EH (cell line): ENCODE measurements around the gene OGN.

Source experiments
- DNase-seq: peaks from one replicate; pipeline ENCODE4 v3.0.0-alpha.2; 2015; ENCODE audit warnings: low read depth

The OGN gene, protein sequence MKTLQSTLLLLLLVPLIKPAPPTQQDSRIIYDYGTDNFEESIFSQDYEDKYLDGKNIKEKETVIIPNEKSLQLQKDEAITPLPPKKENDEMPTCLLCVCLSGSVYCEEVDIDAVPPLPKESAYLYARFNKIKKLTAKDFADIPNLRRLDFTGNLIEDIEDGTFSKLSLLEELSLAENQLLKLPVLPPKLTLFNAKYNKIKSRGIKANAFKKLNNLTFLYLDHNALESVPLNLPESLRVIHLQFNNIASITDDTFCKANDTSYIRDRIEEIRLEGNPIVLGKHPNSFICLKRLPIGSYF

DNA sequence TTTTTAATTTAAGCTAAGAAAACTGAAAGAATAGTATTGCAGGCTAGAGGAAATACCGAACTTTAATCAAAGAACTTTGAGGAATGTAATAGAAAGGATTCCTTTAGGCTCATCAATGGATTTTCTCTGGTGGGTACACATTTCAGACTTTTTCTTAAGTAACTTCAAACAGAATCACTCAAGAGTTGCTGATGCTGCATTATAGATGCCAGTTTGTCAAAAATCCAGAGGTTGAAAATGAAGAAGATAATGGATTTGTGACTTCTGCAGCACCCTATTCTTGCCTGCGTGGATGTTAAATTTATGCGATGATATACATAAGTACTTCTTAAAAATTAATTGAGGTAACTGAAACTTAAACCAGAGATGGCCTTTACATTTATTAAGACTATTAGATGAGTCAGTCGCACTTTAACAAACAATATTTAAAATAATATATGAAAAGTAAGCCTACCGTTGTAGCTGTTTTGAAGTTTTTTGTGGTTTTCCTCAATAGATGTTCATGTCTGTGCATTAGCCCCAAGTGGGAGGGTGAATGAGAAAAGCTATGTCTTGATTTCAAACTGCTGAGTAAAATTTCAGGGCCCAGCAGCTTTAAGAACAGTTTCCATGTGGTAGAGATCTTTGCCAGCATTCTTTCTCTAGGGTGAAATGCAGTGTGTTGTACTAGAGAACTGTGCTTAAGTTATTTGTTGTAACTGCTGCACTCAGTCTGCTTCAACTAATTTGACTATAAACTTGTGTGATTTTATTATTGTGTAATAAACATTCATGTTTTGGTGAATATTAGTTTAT, at the start of gene OGN:
TSS of gene OGN (minus strand) at position 537 of the 795 bp plus-strand sequence. CDS start 1,171 bp downstream, outside the sequence.
- DNase-seq: no peak

DNA sequence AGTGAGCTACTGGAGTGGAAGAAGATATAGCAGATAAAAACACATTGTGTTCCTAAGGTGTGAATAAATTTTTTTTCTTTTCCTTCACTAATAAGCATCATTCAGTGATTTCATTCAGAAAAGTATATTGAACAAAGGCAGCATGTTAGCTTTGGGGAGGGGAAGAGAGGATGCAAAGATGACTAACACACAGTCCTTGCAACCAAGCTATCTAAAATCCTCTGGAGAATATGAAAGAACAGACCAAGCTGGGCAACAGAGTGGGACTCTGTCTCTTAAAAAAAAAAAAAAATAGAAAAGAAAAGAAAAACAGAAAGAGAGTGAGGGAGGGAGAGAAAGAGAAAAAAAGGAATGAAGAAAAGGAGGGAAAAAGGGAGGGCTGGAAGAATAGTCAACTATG, 42.2 kb upstream of the OGN start:
- no peak for DNase-seq

DNA sequence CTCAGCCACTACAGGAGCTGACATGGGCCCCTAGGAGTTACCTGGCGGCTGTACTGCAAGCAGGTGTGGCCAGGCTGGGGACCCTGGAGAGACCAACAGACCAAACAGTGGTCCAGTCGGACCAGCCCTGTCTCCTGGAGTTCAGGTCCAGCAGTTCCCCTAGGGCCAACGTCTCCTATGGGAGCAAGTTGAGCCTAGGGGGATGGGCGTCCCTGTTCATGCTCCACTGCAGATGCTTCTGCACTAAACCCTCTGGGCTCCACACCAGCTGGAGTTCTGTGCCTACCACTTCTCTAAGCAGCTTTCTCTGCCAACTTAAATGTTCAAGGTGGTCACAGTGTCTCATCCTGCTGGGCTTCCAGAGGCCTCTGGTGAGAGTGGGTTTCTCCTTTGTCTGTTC, 40.5 kb upstream of the OGN start:
- no peak for DNase-seq

DNA sequence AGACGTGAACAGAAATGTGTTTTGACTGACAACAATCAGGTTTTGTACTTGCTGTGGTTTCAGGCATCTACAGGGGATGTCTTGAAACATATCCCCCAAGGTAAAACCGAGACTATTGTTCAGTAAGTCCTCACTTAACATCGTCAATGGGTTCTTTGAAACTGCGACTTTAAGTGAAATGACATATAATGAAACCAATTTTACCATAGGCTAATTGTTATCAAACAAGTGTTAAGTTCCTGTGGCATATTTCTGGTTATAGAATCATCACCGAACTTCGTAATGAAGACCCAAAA, 36.3 kb upstream of the OGN start:
- DNase-seq: no peak

DNA sequence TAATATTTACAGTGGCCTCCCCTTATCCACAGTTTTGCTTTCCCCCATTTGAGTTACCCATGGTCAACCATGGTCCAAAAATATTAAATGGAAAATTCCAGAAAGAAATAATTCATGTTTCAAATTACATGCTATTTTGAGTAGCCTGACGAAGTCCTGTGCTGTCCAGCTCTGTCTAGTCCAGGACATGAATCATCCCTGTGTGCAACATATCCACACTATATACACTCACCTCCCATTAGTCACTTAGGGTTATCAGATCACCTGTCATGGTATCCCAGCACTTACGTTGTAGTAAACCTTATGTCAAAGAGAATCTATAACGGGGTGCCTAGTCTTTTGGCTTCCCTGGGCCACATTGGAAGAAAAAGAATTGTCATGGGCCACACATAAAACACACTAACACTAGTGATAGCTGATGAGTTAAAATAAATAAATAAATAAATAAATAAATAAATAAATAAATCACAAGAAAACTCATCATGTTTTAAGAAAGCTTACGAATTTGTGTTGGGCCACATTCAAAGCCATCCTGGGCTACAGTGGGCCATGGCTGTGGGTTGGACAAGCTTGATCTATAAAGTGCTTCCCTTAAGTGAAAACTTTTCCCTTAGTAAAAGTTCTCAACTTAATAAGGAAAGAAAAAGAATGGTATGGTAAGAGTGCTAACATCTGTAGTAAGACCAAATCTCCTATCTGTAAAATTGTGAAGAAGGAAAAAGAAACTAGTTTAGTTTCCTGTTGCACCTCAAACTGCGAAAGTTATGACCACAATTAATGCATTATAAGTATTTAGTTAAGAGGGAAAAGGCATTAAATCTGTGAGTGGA, 35.8 kb upstream of the OGN start:
- DNase-seq: peak; percentile 60

DNA sequence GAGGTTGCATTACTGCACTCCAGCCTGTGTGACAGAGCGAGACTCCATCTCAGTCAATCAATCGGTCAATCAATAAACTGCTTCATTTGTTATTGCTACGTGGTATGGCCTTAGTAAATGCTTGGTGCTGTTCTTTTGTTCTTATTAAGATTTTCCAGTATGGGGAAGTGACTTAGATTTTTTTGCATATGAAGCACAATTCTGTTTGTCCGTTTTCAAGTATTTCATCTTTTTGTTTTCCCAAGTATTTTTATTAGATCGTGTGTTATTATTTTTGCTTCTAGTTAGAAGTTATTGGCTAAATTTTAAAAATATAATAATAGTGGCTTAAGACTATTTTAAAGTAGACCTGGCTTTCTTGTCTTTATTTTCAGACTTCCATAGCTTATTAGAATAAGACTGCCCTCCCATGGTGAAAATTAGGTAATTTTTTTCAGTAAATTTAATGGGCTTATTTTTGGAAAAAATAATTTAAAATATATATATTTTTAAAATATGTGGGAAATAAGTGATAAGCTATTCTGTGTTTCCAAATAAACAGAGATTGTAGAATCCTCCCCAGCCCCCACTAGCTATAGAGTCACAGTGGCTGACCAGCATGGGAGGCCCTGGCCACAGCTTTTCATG, 34.6 kb upstream of the OGN start:
- DNase-seq: peak; percentile 32

DNA sequence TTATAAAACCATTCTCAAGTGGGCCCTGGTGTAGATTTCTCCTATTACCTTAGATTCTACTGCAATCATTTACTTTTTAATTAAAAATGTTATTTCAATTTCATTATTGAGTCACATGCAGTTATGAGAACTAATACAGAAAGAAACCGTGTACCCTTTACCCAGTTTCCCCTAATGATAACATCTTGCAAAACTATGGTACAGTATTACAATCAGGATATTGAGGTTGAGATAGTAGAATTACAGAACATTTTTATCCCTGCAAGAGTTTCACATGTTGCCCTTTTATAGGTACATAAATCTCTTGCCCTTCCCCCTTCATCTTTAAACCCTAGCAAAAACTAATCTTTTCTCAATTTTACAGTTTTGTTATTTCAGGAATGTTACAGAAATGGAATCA, 30.9 kb upstream of the OGN start:
- DNase-seq: no peak

DNA sequence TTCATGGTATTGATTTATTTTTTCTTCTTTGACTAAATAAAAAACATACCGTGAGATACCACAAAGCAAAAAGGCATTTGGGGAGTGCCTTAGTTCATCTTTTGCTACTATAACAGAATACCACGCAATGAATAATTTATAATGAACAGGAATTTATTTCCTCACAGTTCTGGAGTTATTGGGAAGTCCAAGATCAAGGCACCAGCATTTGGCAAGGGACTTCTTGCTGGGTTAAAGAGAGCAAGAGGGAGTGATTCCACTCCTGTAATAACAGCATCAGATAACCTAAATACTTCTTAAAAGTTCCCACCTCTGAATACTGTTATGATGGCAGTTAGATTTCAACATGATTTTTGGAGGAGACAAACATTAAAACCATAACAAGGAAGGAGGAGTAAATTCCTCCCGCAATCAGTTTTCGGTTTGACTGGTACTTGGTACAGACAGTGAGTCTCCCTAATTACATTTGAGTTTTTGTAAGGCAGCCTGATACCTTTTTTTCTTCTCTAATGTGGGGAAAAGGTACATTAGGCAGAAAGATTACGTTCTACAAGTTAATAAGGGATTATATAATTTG, 28.7 kb upstream of the OGN start:
- no peak for DNase-seq

DNA sequence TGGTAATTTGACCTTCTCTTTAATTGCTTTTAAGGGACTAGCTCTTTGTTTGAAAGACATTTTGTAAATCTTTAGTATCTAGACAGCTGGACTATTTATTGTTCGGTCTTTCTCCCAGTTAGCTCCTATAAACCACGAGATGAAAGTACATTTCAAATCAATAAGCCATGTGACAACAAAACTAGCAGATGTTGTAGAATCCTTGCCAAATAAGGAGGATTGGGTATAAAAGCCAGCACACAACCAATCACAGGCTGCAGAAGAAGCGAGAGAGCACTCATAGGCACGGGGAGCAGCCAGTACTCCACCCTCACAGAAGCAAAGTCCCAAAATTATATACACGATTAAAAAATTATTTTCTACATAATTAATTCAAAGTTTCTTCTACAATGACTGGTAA, 28.0 kb upstream of the OGN start:
- DNase-seq: no peak

DNA sequence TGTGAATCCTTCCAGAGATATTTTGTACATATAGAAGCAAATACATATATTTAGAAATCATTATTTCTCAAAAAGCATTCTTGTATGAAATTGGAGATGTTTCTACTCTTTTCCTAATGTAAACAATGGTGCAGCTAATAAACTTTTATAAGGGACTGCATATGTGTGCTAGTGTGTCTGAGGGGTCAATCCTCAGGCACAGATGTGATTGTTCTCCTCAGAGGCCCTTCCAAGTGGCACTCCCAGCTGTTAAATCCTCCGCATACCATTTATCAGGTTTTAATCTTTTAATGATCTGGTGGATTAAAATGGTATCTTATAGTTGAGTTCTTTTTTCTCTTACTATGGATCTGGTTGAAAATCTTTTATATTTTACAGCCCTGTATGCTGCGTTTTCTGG, 25.5 kb upstream of the OGN start:
- DNase-seq: no peak

DNA sequence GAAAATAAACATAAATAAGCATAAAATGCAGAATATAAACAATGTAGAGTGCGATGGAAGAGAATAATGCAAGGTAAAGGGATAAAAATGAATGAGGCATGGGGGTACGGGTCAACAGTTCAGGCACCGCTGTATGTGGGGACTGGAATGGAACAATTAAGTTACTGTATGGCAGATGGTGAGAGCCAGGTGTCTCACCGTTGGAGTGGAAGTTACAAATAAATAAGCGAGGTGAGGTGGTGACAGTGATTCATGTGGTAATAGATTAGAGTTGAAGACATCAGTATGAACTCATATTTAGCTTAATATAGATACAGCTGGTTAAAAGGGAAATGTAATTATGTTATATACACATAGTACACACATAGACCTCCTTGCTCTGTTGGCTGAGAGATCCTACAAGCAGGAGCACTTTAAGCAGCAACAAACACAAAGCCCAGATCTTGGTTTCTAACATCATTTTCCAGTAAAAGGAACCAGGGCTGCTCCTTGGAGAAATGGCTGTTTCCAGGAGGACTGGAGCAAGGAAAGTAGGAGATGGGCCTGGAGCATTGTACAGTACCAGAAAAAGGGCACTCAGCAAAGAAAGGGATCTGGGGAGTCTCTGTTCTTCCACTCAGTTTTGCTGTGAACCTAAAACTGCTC, 22.2 kb upstream of the OGN start:
- DNase-seq: no peak

DNA sequence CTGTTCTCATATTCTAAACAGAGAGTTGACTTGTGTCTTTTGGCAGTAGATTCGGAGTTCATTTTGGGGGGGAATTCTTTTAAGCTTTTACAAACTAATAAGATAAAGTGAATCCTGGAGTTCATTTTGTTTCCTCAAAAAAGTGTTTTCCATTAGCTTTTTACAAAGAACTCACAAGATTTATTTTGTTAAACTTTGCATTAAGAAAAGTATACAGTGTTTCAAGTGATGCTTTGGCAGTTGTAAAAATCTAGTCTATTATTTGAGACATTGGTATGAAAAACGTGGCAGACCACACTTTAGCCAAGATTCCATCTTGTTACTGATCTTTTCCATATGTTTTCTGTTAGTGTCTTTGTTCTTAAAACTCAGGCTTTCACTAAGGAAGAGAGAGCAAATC, 21.1 kb upstream of the OGN start:
- DNase-seq: peak; percentile 76

DNA sequence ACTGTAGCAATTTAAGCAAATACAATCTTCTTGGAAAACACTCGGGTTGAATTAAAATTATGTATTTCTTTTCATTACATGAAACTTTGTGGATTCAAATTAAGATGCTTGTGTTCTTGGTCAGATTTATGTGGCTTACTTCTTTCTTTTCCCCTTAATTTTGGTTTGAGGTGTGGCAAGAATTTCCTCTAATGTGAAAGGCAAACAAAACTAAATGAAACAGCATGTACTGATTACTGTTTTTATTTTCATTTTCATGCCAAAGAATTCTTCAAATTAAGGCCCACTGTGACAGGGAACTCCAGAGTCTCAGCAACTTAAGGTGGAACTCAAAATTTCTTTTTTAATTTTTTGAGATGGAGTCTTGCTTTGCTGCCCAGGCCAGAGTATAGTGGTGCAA, 20.0 kb upstream of the OGN start, which contains the start of gene OMD:
TSS of gene OMD (minus strand) at position 132 of the 400 bp plus-strand sequence. CDS start 6,913 bp downstream, outside the sequence.
- peak; percentile 54 for DNase-seq

DNA sequence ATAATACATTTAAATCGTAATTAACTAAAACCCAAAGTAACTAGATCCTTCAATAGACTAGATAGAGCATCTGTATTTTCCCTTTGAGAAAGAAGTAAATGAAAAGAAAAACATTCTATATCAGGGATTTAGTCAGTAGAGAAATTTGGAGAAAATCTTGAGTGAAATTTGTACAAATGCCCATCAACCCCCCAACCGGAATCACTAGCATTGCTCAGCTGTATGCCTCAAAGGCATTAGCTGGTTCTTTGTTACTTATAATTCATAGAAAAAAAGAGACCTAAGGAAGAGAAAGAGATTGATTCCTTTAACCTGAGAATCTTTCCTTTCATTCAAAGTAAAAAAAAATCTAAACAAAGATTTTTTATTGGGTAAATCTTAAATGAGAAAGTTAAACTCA, 19.2 kb upstream of the OGN start:
- no peak for DNase-seq

DNA sequence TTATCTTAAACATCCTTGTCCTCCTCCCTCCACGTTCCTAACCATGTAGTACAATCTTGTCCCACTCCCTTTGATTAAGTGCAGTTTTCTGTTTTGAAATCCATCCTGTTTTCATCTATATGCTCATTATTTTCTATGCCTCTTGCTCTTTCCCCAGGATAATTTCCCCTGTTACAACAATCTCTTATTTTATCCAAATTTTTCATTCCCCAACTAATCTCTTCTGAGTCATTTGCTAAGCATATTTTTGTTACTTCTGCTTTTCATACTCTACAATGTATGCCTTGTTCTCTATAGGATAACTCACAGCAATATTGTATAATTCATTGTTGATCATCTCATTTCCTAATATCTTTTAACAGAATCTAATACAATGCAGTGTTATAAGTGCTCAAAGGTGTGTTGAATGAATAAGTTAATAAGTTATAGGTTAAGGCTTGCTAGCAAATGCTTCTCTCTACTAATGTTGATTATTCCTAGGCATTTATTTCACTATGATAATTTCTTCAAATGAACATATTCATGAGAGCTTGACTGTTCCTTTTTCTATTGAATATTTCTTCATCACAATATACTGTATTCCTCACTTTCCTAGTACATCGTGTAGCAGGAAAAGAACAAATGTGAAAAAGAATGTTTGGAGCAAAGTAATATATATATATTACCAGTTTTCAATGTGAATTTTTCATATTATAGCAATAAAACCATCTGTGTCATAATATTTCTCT, 18.4 kb upstream of the OGN start:
- DNase-seq: no peak

DNA sequence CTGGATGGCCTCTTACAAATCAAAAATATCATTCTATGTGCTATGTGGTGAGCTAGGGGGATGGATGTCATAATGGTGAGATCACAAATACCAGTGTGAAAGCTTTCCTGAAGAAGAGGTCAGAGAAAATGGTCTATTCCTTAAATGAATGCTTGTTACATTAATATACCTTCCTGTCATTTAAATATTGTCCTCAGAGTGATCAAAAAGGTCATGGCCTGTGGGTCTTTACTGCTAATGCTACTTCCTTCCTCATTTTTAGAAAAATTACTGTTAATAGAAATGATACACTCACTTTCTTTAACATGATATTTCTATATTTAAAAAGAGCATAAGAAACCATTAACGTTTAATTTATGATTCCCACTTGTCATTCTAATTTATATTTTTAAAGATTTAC, 10.2 kb upstream of the OGN start:
- DNase-seq: no peak

DNA sequence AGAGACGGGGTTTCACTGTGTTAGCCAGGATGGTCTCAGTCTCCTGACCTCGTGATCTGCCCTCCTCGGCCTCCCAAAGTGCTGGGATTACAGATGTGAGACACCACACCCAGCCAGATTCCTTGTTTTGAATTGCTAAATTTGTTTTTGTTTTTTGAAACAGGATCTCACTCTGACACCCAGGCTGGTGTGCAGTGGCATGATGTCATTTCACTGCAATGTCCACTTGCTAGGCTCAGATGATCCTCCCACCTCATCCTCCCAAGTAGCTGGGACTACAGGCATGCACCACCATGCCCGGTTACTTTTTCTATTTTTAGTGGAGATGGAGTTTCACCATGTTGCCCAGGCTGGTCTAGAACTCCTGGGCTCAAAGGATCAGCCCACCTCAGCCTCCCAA, 6.8 kb upstream of the OGN start:
- peak; percentile 15 for DNase-seq

DNA sequence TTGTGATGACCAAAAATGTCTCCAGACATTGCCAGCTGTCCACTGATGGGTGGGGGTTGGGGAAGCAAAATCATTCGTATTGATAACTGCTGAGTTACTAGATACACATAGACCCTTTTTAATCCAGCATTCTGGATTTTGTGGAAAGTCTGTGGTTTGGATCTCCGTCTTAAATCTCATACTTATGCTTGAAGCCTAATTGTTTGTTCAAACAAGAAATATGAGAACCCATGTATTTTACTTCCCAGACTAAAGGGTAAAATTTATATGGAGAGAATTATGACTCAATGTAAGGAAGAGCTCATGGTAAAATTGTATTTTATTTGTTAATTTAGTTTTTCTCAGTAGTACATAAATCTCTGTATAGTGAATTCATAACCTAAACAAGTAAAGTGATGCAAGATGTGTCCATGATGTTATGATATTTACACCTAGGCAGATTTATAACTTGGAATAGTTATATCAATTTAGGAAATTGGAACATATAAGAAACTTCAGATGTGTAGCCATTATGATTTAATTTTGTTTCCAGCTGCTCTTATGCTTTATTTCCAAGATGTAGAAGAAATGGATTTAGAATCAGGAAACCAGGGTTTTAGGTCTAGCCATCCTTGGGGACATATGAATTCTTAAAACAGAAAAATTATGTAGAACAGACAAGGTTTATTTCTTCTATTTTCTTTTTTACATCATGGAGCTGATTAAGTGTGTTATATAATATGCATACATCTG, 4.5 kb upstream of the OGN start:
- DNase-seq: no peak

DNA sequence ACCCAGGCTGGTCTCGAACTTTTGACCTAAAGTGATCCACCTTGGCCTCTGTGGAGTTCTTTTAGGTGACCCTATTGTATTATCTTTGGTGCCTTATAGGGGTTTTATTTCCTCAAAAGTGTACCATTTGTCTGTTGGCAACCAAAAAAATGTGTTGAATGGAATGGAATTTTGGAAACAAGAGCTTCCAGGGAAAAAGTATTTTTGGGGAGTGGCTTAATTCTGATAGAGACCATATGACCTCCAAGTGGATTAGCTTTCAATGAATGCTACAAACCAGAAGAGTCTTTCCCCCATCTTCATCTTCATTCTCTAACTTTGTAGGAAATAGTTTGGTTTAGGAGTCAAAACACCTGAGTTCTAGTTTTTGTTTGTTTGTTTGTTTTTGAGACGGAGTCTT, 3.4 kb upstream of the OGN start:
- DNase-seq: peak; percentile 31

DNA sequence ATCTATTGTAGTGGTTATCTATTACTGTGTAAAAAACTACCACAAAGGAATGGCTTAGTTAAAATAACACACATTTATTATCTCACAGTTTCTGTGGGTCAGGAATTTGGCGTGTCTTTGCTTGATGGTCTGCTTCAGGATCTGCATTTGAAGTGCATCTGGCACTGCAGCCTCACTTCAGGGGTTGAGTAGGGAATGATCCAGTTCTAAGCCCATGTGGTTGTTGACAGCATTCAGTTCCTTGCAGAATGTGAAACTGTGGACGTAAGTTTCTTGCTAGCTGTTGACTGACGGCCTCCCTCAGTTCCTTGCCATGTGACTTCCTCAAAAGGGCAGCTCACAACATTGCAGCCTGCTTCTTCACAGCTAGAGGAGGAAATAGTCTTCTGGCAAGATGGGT, 2.1 kb upstream of the OGN start:
- no peak for DNase-seq
